ENCODE measurements around the gene SKOR2.

SKOR2 gene

GRCh38 chr18:47284721-47285395 lies 33.4 kb upstream of the SKOR2 start:
- H3K27ac ChIP-seq: no peak overlapping the region
- TF ChIP-seq CTCF (conservative IDR thresholded peaks at IDR 0.05): no peak

GRCh38 chr18:47283476-47283875 lies 32.0 kb upstream of the SKOR2 start:
- TF ChIP-seq CTCF (conservative IDR thresholded peaks at IDR 0.05): peak; percentile 80
- no peak overlapping the region for H3K27ac ChIP-seq

- TF ChIP-seq CTCF (conservative IDR thresholded peaks at IDR 0.05): no peak
- H3K27ac ChIP-seq: no peak overlapping the region
Measured at GRCh38 chr18:47280121-47280520, 28.7 kb upstream of the SKOR2 start.

- no peak overlapping the region for H3K27ac ChIP-seq
- no peak for TF ChIP-seq CTCF (conservative IDR thresholded peaks at IDR 0.05)
Measured at GRCh38 chr18:47274961-47275360, 23.5 kb upstream of the SKOR2 start.

GRCh38 chr18:47265197-47265596 lies 13.7 kb upstream of the SKOR2 start:
- H3K27ac ChIP-seq: no peak overlapping the region
- TF ChIP-seq CTCF (conservative IDR thresholded peaks at IDR 0.05): no peak

- no peak for TF ChIP-seq CTCF (conservative IDR thresholded peaks at IDR 0.05)
- no peak overlapping the region for H3K27ac ChIP-seq
Measured at GRCh38 chr18:47264308-47264700, 12.8 kb upstream of the SKOR2 start.

GRCh38 chr18:47263430-47264307 lies 12.2 kb upstream of the SKOR2 start:
- H3K27ac ChIP-seq: no peak overlapping the region
- no peak for TF ChIP-seq CTCF (conservative IDR thresholded peaks at IDR 0.05)
